A673 (cell line): Measurements from ENCODE around the gene DHRS11.

Experiments used
- CTCF ChIP-seq: fragments of 300-800, 200-600 bp; sonication (generic); conservative IDR thresholded peaks from 2 replicates; pipeline ENCODE4 v1.5.1; 2017; ENCODE audit warnings: low read depth, mild to moderate bottlenecking, antibody characterized with exemption, low read length, moderate library complexity, mixed read lengths
- EZH2 ChIP-seq: fragments of 200-600 bp; sonication (generic); IDR thresholded peaks from 2 replicates; pipeline ENCODE4 v1.6.1; 2017; ENCODE audit warnings: borderline replicate concordance, low read depth, mild to moderate bottlenecking, mixed read lengths, antibody characterized with exemption, low read length; ENCODE audit not compliant: poor library complexity, severe bottlenecking

- TF ChIP-seq CTCF (no peak), EZH2 (no peak)
Measured at GRCh38 chr17:36612323-36612722, 20.6 kb downstream of the DHRS11 start.
